ENCODE measurements around the gene TST. TPM values are rescaled to one million over a fixed set of nuclear protein-coding genes. Genes with fewer than 3 reads are reported as not detected.

Gene TST
- total and polyA plus RNA-seq, 10 of the 15 experiments (the other 5 are each of a cell fraction or from before 2014, with no cell fraction given), result 2.4 to 24.6 (median 10.4) TPM

- H4K20me1 ChIP-seq (ENCODE audit: control insufficient read depth, insufficient read depth), result no peaks in the 10 kb centered on the region
- ChIA-PET POLR2A (interaction anchor here (0.5 to 3.4 kb wide), 5 partner anchors 37 to 348 kb away, joined by 3 to 16 read pairs (median 4); partner anchors contain the start of gene NCF4), SMC1A (ENCODE audit: uncharacterized antibody, unreplicated experiment) (interaction anchor here (0.7 to 4.4 kb wide), 25 partner anchors 9 to 238 kb away, joined by 3 to 32 read pairs (median 5); partner anchors contain the start of gene NCF4), CTCF (interaction anchor here (0.5 to 18.9 kb wide), 54 partner anchors 9 to 437 kb away, joined by 3 to 310 read pairs (median 5); partner anchors contain the start of genes IFT27 and NCF4), RAD21 (ENCODE audit: unreplicated experiment) (interaction anchor here (0.6 to 5.3 kb wide), 25 partner anchors 12 to 614 kb away, joined by 3 to 94 read pairs (median 4); partner anchors contain the start of genes CSF2RB, IFT27, KCTD17 and NCF4)
- peak overlapping the region; percentile 47; the same call in 1 of the 2 replicates for H3K4me3 ChIP-seq
- in situ Hi-C loops (cut with MboI) (no loop called here), intact Hi-C loops (cut with micrococcal nuclease; ENCODE audit: unreplicated experiment) (loop anchor here (1.0 to 10.0 kb wide), 4 partner anchors 36 to 433 kb away; no protein-coding TSS in a partner anchor)
- peak overlapping the region; percentile 87 for H2AFZ ChIP-seq (ENCODE audit: control insufficient read depth, low read depth, low read length)
- H3K4me1 ChIP-seq (ENCODE audit: control insufficient read depth, insufficient read depth, low read length), result no peaks in the 10 kb centered on the region; the same call in 1 of the 2 replicates
- peak overlapping the region; percentile 53 for H3K9ac ChIP-seq (ENCODE audit: control insufficient read depth, insufficient read depth, low read length)
- no peaks in the 10 kb centered on the region for H3K9me3 ChIP-seq (replicated peaks; ENCODE audit: control insufficient read depth, insufficient read depth, low read length)
- DNase-seq (ENCODE audit: low read depth, low spot score), result peak; percentile 57
- no peaks in the 10 kb centered on the region for H3K79me2 ChIP-seq (ENCODE audit: control insufficient read depth, insufficient read depth, low read length)
- H3K4me2 ChIP-seq (ENCODE audit: control insufficient read depth, insufficient read depth), result peak overlapping the region; percentile 95
- BruUV-seq (replicated peaks), result no TSS peak
- H3K27me3 ChIP-seq (replicated peaks in 1 of 2; ENCODE audit: control insufficient read depth in 2 of 2, insufficient read depth in 2 of 2, low read length in 1 of 2), result no peaks in the 10 kb centered on the region; a peak in 1 of 4 replicates
- peak overlapping the region; percentile 13; the same call in 1 of the 2 replicates for H3K27ac ChIP-seq (ENCODE audit: control insufficient read depth, insufficient read depth)
- peak; percentile 90 for ATAC-seq
- peak; percentile 100 for FAIRE-seq
- WGBS (ENCODE audit: insufficient coverage, insufficient replicate concordance, low lambda C conversion rate, missing lambda C conversion rate), result 6% methylated on average over 18 of the region's 18 CpGs
- H3K36me3 ChIP-seq (ENCODE audit: control insufficient read depth in 2 of 2, insufficient read depth in 2 of 2, low read length in 1 of 2), result no peaks in the 10 kb centered on the region
- TF ChIP-seq, protein P1, sequence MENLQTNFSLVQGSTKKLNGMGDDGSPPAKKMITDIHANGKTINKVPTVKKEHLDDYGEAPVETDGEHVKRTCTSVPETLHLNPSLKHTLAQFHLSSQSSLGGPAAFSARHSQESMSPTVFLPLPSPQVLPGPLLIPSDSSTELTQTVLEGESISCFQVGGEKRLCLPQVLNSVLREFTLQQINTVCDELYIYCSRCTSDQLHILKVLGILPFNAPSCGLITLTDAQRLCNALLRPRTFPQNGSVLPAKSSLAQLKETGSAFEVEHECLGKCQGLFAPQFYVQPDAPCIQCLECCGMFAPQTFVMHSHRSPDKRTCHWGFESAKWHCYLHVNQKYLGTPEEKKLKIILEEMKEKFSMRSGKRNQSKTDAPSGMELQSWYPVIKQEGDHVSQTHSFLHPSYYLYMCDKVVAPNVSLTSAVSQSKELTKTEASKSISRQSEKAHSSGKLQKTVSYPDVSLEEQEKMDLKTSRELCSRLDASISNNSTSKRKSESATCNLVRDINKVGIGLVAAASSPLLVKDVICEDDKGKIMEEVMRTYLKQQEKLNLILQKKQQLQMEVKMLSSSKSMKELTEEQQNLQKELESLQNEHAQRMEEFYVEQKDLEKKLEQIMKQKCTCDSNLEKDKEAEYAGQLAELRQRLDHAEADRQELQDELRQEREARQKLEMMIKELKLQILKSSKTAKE (IDR thresholded peaks at IDR 0.05; ENCODE audit: low read depth, poor library complexity, severe bottlenecking), result peak; percentile 24
- TF ChIP-seq CHD2 (IDR thresholded peaks at IDR 0.05; ENCODE audit: borderline replicate concordance, low read depth, low read length) (no peak), ATF7 (IDR thresholded peaks at IDR 0.05; ENCODE audit: low read depth) (peak; percentile 36; the same call in 1 of the 2 replicates), ETV6 (conservative IDR thresholded peaks at IDR 0.05 in 1 of 2, IDR thresholded peaks at IDR 0.05 in 1 of 2; ENCODE audit: borderline replicate concordance in 1 of 2, low read depth in 1 of 2) (peak in 1 of 2 experiments; percentile 40; a peak in 1 of 4 replicates), JUNB (IDR thresholded peaks at IDR 0.05) (no peak), SP1 (IDR thresholded peaks at IDR 0.05; ENCODE audit: low read depth, low read length) (peak; percentile 66), RCOR1 (conservative IDR thresholded peaks at IDR 0.05; ENCODE audit: low read depth, low read length) (0 out of 2 replicates have a peak, but pooled peaks have one; percentile 45), CREM (IDR thresholded peaks at IDR 0.05; ENCODE audit: low read depth) (peak; percentile 60), SREBF1 (IDR thresholded peaks at IDR 0.05; ENCODE audit: low read length) (no peak), SRF (IDR thresholded peaks at IDR 0.05; ENCODE audit: low read depth in 2 of 2, low read length in 2 of 2) (0 out of 4 replicates have a peak, but pooled peaks of 1 of the 2 experiments have one; percentile 17), FOS (IDR thresholded peaks at IDR 0.05; ENCODE audit: borderline replicate concordance, extremely low read depth, insufficient read length) (no peak), SIN3A (IDR thresholded peaks at IDR 0.05; ENCODE audit: low read depth, low read length) (peak; percentile 61; the same call in 1 of the 2 replicates), ZNF207 (IDR thresholded peaks at IDR 0.05; ENCODE audit: borderline replicate concordance) (no peak), BCL11A (IDR thresholded peaks at IDR 0.05; ENCODE audit: low read depth, low read length) (no peak)
- TF ChIP-seq, protein P2, sequence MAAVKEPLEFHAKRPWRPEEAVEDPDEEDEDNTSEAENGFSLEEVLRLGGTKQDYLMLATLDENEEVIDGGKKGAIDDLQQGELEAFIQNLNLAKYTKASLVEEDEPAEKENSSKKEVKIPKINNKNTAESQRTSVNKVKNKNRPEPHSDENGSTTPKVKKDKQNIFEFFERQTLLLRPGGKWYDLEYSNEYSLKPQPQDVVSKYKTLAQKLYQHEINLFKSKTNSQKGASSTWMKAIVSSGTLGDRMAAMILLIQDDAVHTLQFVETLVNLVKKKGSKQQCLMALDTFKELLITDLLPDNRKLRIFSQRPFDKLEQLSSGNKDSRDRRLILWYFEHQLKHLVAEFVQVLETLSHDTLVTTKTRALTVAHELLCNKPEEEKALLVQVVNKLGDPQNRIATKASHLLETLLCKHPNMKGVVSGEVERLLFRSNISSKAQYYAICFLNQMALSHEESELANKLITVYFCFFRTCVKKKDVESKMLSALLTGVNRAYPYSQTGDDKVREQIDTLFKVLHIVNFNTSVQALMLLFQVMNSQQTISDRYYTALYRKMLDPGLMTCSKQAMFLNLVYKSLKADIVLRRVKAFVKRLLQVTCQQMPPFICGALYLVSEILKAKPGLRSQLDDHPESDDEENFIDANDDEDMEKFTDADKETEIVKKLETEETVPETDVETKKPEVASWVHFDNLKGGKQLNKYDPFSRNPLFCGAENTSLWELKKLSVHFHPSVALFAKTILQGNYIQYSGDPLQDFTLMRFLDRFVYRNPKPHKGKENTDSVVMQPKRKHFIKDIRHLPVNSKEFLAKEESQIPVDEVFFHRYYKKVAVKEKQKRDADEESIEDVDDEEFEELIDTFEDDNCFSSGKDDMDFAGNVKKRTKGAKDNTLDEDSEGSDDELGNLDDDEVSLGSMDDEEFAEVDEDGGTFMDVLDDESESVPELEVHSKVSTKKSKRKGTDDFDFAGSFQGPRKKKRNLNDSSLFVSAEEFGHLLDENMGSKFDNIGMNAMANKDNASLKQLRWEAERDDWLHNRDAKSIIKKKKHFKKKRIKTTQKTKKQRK (IDR thresholded peaks at IDR 0.05; ENCODE audit: low read depth, low read length), result no peak
- TF ChIP-seq, protein P3, sequence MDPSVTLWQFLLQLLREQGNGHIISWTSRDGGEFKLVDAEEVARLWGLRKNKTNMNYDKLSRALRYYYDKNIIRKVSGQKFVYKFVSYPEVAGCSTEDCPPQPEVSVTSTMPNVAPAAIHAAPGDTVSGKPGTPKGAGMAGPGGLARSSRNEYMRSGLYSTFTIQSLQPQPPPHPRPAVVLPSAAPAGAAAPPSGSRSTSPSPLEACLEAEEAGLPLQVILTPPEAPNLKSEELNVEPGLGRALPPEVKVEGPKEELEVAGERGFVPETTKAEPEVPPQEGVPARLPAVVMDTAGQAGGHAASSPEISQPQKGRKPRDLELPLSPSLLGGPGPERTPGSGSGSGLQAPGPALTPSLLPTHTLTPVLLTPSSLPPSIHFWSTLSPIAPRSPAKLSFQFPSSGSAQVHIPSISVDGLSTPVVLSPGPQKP (IDR thresholded peaks at IDR 0.05; ENCODE audit: low read depth, low read length), result peak; percentile 97
Observed at GRCh38 chr22:36977947-36978660, 41.1 kb downstream of the TST start.
